ENCODE data around the gene PTBP1. TPM values are rescaled to one million over a fixed set of nuclear protein-coding genes. Genes with fewer than 3 reads are reported as not detected.
A peak's percentile ranks its signal among the peaks of the same experiment; 100 is the strongest.

The PTBP1 gene
- total RNA-seq, 2 experiments from 2014 or later = 510 to 532 TPM

DNA sequence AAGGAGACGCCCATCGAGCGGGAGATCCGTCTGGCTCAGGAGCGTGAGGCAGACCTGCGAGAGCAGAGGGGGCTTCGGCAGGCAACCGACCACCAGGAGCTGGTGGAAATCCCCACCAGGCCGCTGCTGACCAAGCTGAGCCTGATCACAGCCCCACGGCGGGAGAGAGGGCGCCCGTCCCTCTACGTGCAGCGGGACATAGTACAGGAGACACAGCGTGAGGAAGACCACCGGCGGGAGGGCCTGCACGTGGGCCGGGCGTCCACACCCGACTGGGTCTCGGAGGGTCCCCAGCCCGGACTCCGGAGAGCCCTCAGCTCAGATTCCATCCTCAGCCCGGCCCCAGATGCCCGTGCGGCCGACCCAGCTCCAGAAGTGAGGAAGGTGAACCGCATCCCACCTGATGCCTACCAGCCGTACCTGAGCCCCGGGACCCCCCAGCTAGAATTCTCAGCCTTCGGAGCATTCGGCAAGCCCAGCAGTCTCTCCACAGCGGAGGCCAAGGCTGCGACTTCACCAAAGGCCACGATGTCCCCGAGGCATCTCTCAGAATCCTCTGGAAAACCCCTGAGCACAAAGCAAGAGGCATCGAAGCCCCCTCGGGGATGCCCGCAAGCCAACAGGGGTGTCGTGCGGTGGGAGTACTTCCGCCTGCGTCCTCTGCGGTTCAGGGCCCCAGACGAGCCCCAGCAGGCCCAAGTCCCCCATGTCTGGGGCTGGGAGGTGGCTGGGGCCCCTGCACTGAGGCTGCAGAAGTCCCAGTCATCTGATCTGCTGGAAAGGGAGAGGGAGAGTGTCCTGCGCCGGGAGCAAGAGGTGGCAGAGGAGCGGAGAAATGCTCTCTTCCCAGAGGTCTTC, 39.2 kb upstream of the PTBP1 start:
- peaks cover 4% of the 10 kb centered on the region for H3K9me3 Mint-ChIP-seq
- H3K4me3 Mint-ChIP-seq = no peak overlapping the region
- H3K27me3 Mint-ChIP-seq (ENCODE audit: low read depth) = no peaks in the 10 kb centered on the region
- intact Hi-C loops (cut with micrococcal nuclease) = no loop called here
- H3K27ac Mint-ChIP-seq = no peak overlapping the region
- CTCF ChIA-PET = no interaction called here
- no peaks in the 10 kb centered on the region for H3K36me3 Mint-ChIP-seq (ENCODE audit: low read depth)
- DNase-seq = no peak
- no peaks in the 10 kb centered on the region for H3K4me1 Mint-ChIP-seq (ENCODE audit: low read depth)

DNA sequence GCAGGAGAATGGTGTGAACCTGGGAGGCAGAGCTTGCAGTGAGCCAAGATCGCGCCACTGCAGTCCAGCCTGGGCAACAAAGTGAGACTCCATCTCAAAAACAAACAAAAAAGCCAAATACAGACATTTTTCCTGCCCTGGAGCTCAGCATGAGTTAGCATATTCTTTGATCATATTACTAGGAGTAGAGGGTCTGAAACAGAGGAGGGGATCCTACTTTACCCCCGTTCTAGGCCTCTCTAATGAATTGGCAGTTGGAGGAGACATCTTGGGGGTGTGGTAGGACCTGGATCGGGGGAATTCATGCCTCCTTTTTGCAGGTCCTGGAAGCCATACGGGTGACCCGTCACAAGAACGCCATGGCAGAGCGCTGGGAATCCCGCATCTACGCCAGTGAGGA, 34.1 kb upstream of the PTBP1 start:
- intact Hi-C loops (cut with micrococcal nuclease) = no loop called here
- Mint-ChIP-seq H3K27me3 (ENCODE audit: low read depth) (no peaks in the 10 kb centered on the region), H3K4me3 (no peak overlapping the region), H3K27ac (no peak overlapping the region), H3K9me3 (peaks cover 4% of the 10 kb centered on the region), H3K4me1 (ENCODE audit: low read depth) (no peaks in the 10 kb centered on the region), H3K36me3 (ENCODE audit: low read depth) (no peaks in the 10 kb centered on the region)
- CTCF ChIA-PET = no interaction called here
- no peak for DNase-seq

DNA sequence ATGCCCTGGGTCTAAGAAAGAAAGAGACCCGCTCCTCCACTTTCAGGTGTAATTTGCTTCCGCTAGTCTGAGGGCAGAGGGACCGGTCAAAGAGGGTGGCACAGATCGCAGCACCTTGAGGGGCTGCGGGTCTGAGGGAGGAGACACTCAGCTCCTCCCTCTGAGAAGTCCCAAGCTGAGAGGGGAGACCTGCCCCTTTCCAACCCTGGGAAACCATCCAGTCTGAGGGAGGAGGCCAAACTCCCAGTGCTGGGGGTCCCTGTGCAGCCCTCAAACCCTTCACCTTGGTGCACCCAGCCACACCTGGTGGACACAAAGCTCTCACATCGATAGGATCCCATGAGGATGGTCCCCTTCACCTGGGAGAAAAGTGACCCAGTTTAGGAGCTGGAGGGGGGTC, 33.4 kb upstream of the PTBP1 start:
- Mint-ChIP-seq H3K4me1 (ENCODE audit: low read depth) (no peaks in the 10 kb centered on the region), H3K27ac (no peak overlapping the region), H3K27me3 (ENCODE audit: low read depth) (no peaks in the 10 kb centered on the region), H3K9me3 (peaks cover 4% of the 10 kb centered on the region), H3K36me3 (ENCODE audit: low read depth) (no peaks in the 10 kb centered on the region), H3K4me3 (no peak overlapping the region)
- DNase-seq = no peak
- CTCF ChIA-PET = no interaction called here
- intact Hi-C loops (cut with micrococcal nuclease) = no loop called here

DNA sequence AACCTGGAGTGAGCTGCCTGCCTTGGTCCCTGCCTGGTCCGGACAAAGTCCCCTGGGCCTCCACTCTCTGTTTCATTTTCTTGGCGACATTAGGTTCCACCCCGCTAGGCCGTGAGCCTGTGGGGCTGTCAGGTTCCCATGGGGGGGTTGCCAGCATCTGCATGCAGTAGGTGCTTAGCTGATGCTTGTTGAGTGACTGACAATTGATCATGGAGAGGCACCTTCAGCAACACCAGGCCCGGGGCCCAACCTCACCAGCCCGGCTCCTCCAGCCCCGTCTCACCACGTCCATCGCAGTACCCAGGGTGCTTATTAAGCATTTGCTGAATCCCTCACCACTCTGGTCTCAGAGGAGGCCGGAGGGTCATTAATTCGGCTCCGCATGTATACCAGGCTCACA, 33.0 kb upstream of the PTBP1 start:
- intact Hi-C loops (cut with micrococcal nuclease) = no loop called here
- H3K27me3 Mint-ChIP-seq (ENCODE audit: low read depth) = no peaks in the 10 kb centered on the region
- no peak overlapping the region for H3K4me3 Mint-ChIP-seq
- no peak overlapping the region for H3K27ac Mint-ChIP-seq
- no peaks in the 10 kb centered on the region for H3K4me1 Mint-ChIP-seq (ENCODE audit: low read depth)
- CTCF ChIA-PET = no interaction called here
- DNase-seq = no peak
- no peaks in the 10 kb centered on the region for H3K36me3 Mint-ChIP-seq (ENCODE audit: low read depth)
- H3K9me3 Mint-ChIP-seq = peaks cover 4% of the 10 kb centered on the region

DNA sequence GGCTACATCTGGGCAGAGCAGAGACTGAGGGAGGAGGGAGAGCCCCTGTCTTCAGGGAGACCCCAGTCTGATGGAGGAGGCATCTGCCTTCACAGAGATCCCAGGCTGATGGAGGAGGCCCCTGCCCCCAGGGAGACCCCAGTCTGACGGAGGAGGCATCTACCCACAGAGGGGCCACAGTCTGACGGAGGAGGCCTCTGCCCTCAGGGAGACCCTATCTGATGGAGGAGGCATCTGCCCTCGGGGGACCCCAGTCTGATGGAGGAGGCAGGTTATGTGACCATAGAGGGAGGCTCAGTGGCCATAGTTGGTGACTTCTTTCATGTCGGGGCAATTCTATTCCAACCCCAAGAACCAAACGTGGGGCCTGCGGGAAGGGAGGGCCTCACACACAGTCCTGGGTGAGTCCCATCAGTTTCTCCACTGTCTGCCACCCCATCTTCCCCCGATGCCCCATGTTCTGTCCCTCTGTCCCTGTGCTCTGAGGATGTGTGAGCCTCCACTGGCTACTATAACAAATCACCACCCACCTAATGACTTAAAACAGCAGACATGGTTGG, 32.0 kb upstream of the PTBP1 start:
- H3K4me1 Mint-ChIP-seq (ENCODE audit: low read depth) = peaks cover 1% of the 10 kb centered on the region
- no peak for DNase-seq
- H3K4me3 Mint-ChIP-seq = no peak overlapping the region
- H3K27me3 Mint-ChIP-seq (ENCODE audit: low read depth) = no peaks in the 10 kb centered on the region
- no peaks in the 10 kb centered on the region for H3K36me3 Mint-ChIP-seq (ENCODE audit: low read depth)
- no peaks in the 10 kb centered on the region for H3K9me3 Mint-ChIP-seq
- CTCF ChIA-PET = interaction anchor here (0.6 kb wide), 1 partner anchor 80 kb away, joined by 3 read pairs; no protein-coding TSS in a partner anchor
- intact Hi-C loops (cut with micrococcal nuclease) = no loop called here
- no peak overlapping the region for H3K27ac Mint-ChIP-seq

DNA sequence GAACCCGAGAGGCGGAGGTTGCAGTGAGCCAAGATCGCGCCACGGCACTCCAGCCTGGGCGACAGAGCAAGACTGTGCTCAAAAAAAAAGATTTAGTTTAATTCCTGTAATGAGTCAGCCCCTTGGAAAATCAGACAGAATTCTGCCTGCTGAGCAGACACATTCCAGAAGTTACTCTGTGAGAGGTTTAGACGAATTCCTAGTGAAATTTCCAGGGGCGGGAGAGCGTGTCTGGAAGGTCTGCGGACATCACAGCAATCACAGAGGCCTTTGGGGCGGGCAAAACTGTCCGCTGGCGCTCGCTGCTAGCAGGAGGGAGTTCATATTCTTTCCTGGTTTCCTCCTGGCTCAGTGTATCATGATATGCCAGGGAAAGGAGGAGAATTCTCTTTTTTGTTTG, 28.8 kb upstream of the PTBP1 start:
- intact Hi-C loops (cut with micrococcal nuclease) = no loop called here
- H3K27ac Mint-ChIP-seq = no peak overlapping the region
- no peaks in the 10 kb centered on the region for H3K36me3 Mint-ChIP-seq (ENCODE audit: low read depth)
- CTCF ChIA-PET = interaction anchor here (0.6 kb wide), 2 partner anchors 10 to 213 kb away, joined by 3 read pairs; no protein-coding TSS in a partner anchor
- no peaks in the 10 kb centered on the region for H3K27me3 Mint-ChIP-seq (ENCODE audit: low read depth)
- no peaks in the 10 kb centered on the region for H3K9me3 Mint-ChIP-seq
- no peak for DNase-seq
- peaks cover 3% of the 10 kb centered on the region for H3K4me1 Mint-ChIP-seq (ENCODE audit: low read depth)
- H3K4me3 Mint-ChIP-seq = no peak overlapping the region

DNA sequence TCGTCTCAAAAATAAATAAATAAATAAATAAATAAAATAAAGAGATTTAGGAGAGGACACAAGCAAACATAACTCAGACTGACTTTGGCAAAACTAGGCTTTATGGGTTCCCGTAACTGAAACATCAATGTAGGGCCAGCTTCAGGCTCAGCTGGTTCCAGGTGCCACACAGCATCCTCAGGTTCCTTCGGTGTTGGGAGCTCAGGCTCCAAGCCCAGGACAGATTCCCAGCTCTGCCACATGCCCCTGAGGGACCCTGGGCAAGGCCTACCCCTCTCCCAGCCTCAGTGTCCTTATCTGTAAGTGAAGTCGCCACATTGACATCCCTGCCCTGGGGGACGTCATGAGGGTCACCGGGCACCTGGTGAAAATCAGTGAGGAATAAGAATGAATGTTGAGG, 27.6 kb upstream of the PTBP1 start:
- CTCF ChIA-PET = interaction anchor here (0.6 to 2.4 kb wide), 6 partner anchors 9 to 237 kb away, joined by 3 to 7 read pairs (median 4); no protein-coding TSS in a partner anchor
- Mint-ChIP-seq H3K27me3 (ENCODE audit: low read depth) (no peaks in the 10 kb centered on the region), H3K36me3 (ENCODE audit: low read depth) (no peaks in the 10 kb centered on the region), H3K9me3 (no peaks in the 10 kb centered on the region), H3K4me3 (no peak overlapping the region), H3K4me1 (ENCODE audit: low read depth) (peaks cover 3% of the 10 kb centered on the region), H3K27ac (no peak overlapping the region)
- intact Hi-C loops (cut with micrococcal nuclease) = loop anchor here (1.0 to 2.0 kb wide), 5 partner anchors 27 to 232 kb away; partner anchors contain the start of gene PTBP1
- no peak for DNase-seq

DNA sequence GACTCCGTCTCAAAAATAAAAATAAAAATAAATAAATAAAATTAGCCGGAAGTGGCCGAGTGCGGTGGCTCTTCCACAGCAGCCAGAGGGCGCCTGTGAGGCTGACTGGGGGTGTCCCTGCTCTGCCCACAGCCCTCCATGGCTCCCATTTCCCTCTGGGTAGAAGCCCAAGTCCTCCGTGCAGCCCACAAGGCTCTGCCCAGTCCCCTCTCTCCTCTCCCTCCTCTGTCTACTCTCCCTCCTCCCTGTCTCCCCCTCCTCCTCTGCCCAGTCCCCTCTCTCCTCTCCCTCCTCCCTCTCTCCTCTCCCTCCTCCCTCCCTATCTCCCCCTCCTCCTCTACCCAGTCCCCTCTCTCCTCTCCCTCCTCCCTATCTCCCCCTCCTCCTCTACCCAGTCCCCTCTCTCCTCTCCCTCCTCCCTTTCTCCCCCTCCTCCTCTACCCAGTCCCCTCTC, 25.9 kb upstream of the PTBP1 start:
- Mint-ChIP-seq H3K27ac (no peak overlapping the region), H3K9me3 (no peaks in the 10 kb centered on the region), H3K27me3 (ENCODE audit: low read depth) (no peaks in the 10 kb centered on the region), H3K4me1 (ENCODE audit: low read depth) (peaks cover 3% of the 10 kb centered on the region), H3K36me3 (ENCODE audit: low read depth) (no peaks in the 10 kb centered on the region), H3K4me3 (no peak overlapping the region)
- intact Hi-C loops (cut with micrococcal nuclease) = loop anchor here (2.0 kb wide), 2 partner anchors 25 to 211 kb away; partner anchors contain the start of gene PTBP1
- peak; percentile 65 for DNase-seq
- CTCF ChIA-PET = interaction anchor here (1.0 to 2.4 kb wide), 4 partner anchors 11 to 93 kb away, joined by 3 to 8 read pairs (median 6); no protein-coding TSS in a partner anchor

DNA sequence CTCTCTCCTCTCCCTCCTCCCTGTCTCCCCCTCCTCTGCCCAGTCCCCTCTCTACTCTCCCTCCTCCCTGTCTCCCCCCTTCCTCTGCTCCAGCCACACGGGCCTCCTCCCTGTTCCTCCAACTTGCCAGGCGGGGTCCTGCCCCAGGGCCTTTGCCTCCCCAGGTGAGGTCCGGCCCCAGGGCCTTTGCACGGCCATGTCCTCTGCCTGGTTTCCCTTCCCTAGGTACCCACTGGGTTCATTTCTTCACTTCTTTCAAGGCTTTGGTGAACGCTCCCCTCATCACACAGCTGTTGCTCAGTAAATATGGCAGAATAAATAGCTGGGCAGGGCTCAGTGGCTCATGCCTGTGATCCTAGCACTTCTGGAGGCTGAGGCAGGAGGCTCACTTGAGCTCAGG, 25.2 kb upstream of the PTBP1 start:
- no peaks in the 10 kb centered on the region for H3K9me3 Mint-ChIP-seq
- no peak overlapping the region for H3K27ac Mint-ChIP-seq
- CTCF ChIA-PET = interaction anchor here (0.6 to 1.6 kb wide), 3 partner anchors 87 to 137 kb away, joined by 3 to 4 read pairs (median 3); no protein-coding TSS in a partner anchor
- intact Hi-C loops (cut with micrococcal nuclease) = no loop called here
- no peaks in the 10 kb centered on the region for H3K27me3 Mint-ChIP-seq (ENCODE audit: low read depth)
- no peak overlapping the region for H3K4me3 Mint-ChIP-seq
- DNase-seq = no peak
- peaks cover 3% of the 10 kb centered on the region for H3K4me1 Mint-ChIP-seq (ENCODE audit: low read depth)
- no peaks in the 10 kb centered on the region for H3K36me3 Mint-ChIP-seq (ENCODE audit: low read depth)

DNA sequence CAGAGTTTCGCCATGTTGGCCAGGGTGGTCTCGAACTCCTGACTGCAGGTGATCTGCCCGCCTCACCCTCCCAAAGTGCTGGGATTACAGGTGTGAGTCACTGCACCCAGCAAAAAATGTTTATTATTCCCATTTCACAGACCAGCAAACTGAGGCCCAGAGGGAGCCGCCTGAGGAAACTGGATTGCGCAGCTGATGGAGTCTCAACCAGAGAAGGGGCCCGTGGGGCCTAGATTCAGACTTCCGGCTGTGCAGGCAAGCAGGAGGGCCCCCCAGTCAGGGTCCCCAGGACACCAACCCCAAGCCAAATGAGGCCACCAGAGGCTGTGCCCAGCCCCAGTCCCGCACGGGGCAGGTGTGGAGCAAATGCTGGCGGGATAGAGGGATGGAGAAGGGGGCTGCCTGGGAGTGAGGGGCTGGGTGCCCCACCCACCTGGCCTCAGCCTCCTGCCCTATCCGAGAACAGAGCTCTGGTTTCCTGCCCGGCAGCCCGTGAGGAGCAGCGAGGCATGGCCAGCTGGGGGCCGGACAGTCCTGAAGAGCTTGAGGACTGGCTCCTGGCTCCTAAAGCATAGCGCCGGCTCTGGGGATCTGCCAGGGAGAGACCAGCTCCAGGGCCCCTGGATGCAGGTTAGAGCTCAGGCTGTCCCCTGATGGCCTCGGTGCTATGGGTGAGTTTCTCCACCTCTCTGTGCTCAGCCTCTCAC, 24.4 kb upstream of the PTBP1 start:
- intact Hi-C loops (cut with micrococcal nuclease) = no loop called here
- CTCF ChIA-PET = interaction anchor here (0.6 to 1.6 kb wide), 6 partner anchors 20 to 148 kb away, joined by 3 to 4 read pairs (median 3); no protein-coding TSS in a partner anchor

DNA sequence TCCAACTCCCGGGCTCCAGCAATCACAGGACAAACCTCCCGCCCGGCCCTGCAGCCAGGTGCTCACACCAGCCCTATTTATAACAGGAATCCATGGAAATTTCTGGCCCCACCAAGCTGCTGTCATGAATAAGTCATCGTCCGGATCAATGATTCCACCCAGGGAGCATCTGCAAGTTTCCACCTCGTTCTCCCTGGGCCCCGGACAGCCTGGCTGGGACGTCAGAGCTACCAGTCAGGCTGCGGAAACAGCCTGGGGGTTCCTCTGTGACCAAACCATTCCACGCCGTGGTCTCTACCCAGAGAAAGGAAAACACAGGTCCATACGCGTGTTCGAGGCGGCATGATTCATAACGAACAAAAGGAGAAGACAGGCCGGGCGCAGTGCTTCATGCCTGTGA, 20.7 kb upstream of the PTBP1 start:
- Mint-ChIP-seq H3K9me3 (no peaks in the 10 kb centered on the region), H3K27me3 (ENCODE audit: low read depth) (no peaks in the 10 kb centered on the region), H3K4me1 (ENCODE audit: low read depth) (no peaks in the 10 kb centered on the region), H3K36me3 (ENCODE audit: low read depth) (no peaks in the 10 kb centered on the region), H3K27ac (no peak overlapping the region), H3K4me3 (no peak overlapping the region)
- intact Hi-C loops (cut with micrococcal nuclease) = no loop called here
- CTCF ChIA-PET = interaction anchor here (0.7 kb wide), 1 partner anchor 87 kb away, joined by 6 read pairs; no protein-coding TSS in a partner anchor
- DNase-seq = no peak

More for the DNA sequence above, 24.4 kb upstream of the PTBP1 start:
- peaks cover 3% of the 10 kb centered on the region for H3K4me1 Mint-ChIP-seq (ENCODE audit: low read depth)
- no peak overlapping the region for H3K4me3 Mint-ChIP-seq
- no peak for DNase-seq
- no peak overlapping the region for H3K27ac Mint-ChIP-seq
- no peaks in the 10 kb centered on the region for H3K9me3 Mint-ChIP-seq
- H3K36me3 Mint-ChIP-seq (ENCODE audit: low read depth) = no peaks in the 10 kb centered on the region
- no peaks in the 10 kb centered on the region for H3K27me3 Mint-ChIP-seq (ENCODE audit: low read depth)
